Measurements from ENCODE around the gene CCDC12.

The CCDC12 gene

GRCh38 chr3:46901591-46902187, 74.9 kb downstream of the CCDC12 start:
- Histone ChIP-seq H3K27ac (replicated peaks) (no peak overlapping the region), H3K27me3 (ENCODE audit: insufficient read depth, poor library complexity, severe bottlenecking) (no peaks in the 10 kb centered on the region), H3K4me3 (replicated peaks; ENCODE audit: insufficient read depth, low read length) (no peak overlapping the region)
- TF ChIP-seq REST (IDR thresholded peaks at IDR 0.05; ENCODE audit: insufficient replicate concordance, low read depth) (no peak), GABPA (IDR thresholded peaks at IDR 0.05; ENCODE audit: low read depth) (no peak), POLR2AphosphoS5 (IDR thresholded peaks at IDR 0.05; ENCODE audit: low read depth) (no peak), SPI1 (IDR thresholded peaks at IDR 0.05; ENCODE audit: borderline replicate concordance, low read depth) (no peak)
- TF ChIP-seq, protein P1, sequence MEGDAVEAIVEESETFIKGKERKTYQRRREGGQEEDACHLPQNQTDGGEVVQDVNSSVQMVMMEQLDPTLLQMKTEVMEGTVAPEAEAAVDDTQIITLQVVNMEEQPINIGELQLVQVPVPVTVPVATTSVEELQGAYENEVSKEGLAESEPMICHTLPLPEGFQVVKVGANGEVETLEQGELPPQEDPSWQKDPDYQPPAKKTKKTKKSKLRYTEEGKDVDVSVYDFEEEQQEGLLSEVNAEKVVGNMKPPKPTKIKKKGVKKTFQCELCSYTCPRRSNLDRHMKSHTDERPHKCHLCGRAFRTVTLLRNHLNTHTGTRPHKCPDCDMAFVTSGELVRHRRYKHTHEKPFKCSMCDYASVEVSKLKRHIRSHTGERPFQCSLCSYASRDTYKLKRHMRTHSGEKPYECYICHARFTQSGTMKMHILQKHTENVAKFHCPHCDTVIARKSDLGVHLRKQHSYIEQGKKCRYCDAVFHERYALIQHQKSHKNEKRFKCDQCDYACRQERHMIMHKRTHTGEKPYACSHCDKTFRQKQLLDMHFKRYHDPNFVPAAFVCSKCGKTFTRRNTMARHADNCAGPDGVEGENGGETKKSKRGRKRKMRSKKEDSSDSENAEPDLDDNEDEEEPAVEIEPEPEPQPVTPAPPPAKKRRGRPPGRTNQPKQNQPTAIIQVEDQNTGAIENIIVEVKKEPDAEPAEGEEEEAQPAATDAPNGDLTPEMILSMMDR (IDR thresholded peaks at IDR 0.05; ENCODE audit: insufficient read depth, low read length): no peak
- DNase-seq (ENCODE audit: low read depth in 1 of 2, low spot score in 1 of 2): no peak

GRCh38 chr3:46901061-46901460, 75.5 kb downstream of the CCDC12 start:
- Histone ChIP-seq H3K4me3 (replicated peaks; ENCODE audit: insufficient read depth, low read length) (no peak overlapping the region), H3K27ac (replicated peaks) (no peak overlapping the region), H3K27me3 (ENCODE audit: insufficient read depth, poor library complexity, severe bottlenecking) (no peaks in the 10 kb centered on the region)
- TF ChIP-seq REST (IDR thresholded peaks at IDR 0.05; ENCODE audit: insufficient replicate concordance, low read depth) (no peak), SPI1 (IDR thresholded peaks at IDR 0.05; ENCODE audit: borderline replicate concordance, low read depth) (no peak), POLR2AphosphoS5 (IDR thresholded peaks at IDR 0.05; ENCODE audit: low read depth) (no peak), GABPA (IDR thresholded peaks at IDR 0.05; ENCODE audit: low read depth) (no peak)
- TF ChIP-seq, protein P1 (IDR thresholded peaks at IDR 0.05; ENCODE audit: insufficient read depth, low read length): no peak
- no peak for DNase-seq (ENCODE audit: low read depth in 1 of 2, low spot score in 1 of 2)

- TF ChIP-seq, protein P1 (IDR thresholded peaks at IDR 0.05; ENCODE audit: insufficient read depth, low read length): no peak
- TF ChIP-seq GABPA (IDR thresholded peaks at IDR 0.05; ENCODE audit: low read depth): no peak
- TF ChIP-seq REST (IDR thresholded peaks at IDR 0.05; ENCODE audit: insufficient replicate concordance, low read depth): no peak
- no peak for TF ChIP-seq SPI1 (IDR thresholded peaks at IDR 0.05; ENCODE audit: borderline replicate concordance, low read depth)
- no peak for TF ChIP-seq POLR2AphosphoS5 (IDR thresholded peaks at IDR 0.05; ENCODE audit: low read depth)
- H3K27ac ChIP-seq (replicated peaks): no peak overlapping the region
- no peak overlapping the region for H3K4me3 ChIP-seq (replicated peaks; ENCODE audit: insufficient read depth, low read length)
- H3K27me3 ChIP-seq (ENCODE audit: insufficient read depth, poor library complexity, severe bottlenecking): no peaks in the 10 kb centered on the region
- DNase-seq (ENCODE audit: low read depth in 1 of 2, low spot score in 1 of 2): no peak
Observed at GRCh38 chr3:46900356-46900755, 76.2 kb downstream of the CCDC12 start.

All from HL-60 (cell line).